NT2/D1 (cell line): Measurements from ENCODE around the gene SCARF2.

Experiments used
- SUZ12 ChIP-seq: IDR thresholded peaks from 2 replicates; pipeline ENCODE4 v1.6.1; 2011; ENCODE audit not compliant: insufficient read length, insufficient read depth; ENCODE audit errors: extremely low read depth
- YY1 ChIP-seq: IDR thresholded peaks from 2 replicates; pipeline ENCODE4 v1.6.1; 2011; ENCODE audit not compliant: insufficient read length, insufficient read depth
- ZNF274 ChIP-seq: IDR thresholded peaks from 2 replicates; pipeline ENCODE4 v1.6.1; 2011; ENCODE audit warnings: mild to moderate bottlenecking, low read depth, low read length

GRCh38 chr22:20441631-20442484, 4.2 kb upstream of the SCARF2 start:
- TF ChIP-seq SUZ12 (no peak), YY1 (no peak), ZNF274 (no peak)
